Loucy (cell line): ENCODE data around the gene PARP12.

Source experiments
- CTCF ChIP-seq: fragments of 200-600 bp; sonication (generic); conservative IDR thresholded peaks from 2 replicates; pipeline ENCODE4 v1.5.1; 2014; ENCODE audit warnings: mild to moderate bottlenecking, antibody characterized with exemption, low read length
- EZH2phosphoT487 ChIP-seq: fragments of 200-600 bp; IDR thresholded peaks from 2 replicates; pipeline ENCODE4 v1.6.1; 2018; ENCODE audit warnings: antibody characterized with exemption, mild to moderate bottlenecking, moderate library complexity, borderline replicate concordance

GRCh38 chr7:139993592-139993991 lies 69.2 kb downstream of the PARP12 start:
- TF ChIP-seq CTCF (no peak), EZH2phosphoT487 (no peak)
